HG03159 (cell line): ENCODE results near the gene RAMAC.
"Not testable (repeated sequence)": the region's sequence is repeated elsewhere in the genome, so short reads cannot be mapped to it uniquely, and the experiment has no call there.

Experiments used
- ATAC-seq: cut with Tn5 transposase; IDR thresholded peaks from one replicate; pipeline ENCODE4 v1.9.1; 2021; ENCODE audit warnings: mild to moderate bottlenecking, moderate library complexity; ENCODE audit not compliant: unreplicated experiment

RAMAC gene

DNA sequence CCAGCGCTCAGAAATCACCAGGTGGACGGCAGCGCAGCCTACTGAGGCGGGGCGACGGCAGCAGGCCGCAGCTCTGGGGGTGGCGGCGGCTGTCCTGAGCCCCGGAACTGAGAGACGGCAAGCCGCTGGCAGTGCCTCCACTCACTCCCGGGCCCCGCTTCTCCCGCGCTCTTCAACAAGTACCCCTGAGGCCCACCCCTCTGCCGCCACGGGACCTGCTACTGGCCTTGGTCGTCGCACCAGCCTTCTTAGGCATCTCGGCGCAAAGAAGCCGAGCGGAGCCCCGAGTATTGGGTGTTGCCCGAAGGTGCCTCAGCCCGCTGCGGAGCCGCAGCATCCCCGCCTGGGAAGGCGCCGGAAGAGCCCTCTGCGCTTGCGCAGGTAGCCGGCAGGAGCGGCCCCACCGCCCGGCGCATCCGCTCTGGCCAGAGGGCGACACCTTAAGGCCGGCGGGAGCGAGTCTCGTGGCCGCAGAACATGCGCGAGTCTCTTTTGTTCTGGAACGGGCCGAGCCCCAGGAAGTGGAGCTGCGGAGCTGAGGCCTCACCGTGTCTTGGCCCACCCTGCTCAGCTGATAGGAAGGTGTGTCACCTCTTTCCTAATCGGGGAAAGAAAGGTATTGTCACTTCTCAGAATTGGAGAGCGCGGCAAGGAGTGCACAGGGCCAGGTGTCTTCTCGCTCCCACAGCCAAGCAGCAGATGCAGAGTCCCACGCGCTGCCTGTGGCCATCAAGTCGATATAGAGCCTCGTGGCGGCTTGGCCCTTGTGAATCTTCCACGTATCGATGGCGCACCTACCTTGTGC is 25.5 kb downstream of the RAMAC start, which contains the start of gene C15orf40:
TSS of gene C15orf40 (minus strand) at position 369 of the 805 bp plus-strand sequence. CDS start at position 337, 32 bp downstream.
- ATAC-seq: peak; percentile 87

DNA sequence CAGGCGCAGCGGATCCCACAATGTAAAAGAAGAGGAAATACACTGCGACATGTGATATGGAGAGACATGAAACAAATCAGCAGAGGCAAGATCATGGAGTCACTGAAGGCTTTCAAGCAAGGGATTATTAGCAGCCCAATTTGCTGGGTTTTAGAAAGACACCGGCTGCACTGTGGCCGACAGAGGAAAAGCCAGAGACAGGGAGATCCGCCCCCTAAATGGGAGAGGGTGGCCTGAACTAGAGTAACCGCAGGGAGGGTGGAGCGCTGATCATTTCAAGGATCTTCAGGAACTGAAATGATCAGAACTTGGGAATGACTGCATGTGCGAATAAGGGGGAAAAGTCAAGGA is 26.0 kb downstream of the RAMAC start:
- ATAC-seq: no peak

GRCh38 chr15:83012636-83013035 is 26.6 kb downstream of the RAMAC start:
- ATAC-seq: no peak

DNA sequence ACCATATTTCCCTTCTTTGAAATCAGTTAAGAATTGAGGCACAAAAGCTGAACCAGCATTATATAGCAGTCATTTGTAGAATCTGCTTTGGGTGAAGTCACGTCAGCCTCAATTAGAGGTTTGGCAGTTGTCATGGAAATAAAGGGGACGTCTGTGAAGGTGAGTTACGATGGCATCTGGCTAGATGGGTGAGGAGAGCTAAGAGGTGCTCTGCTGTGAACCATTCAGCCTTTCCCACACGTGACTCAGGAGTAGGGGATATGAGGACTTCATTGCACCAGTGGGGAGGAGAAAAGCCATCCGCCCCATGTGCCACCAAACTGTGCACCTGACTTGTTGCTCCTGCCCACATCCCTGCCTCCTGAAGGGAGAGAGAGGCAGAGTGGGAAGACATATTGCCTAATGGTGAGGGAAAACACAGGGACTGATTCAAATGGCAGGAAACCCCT is 28.2 kb downstream of the RAMAC start:
- ATAC-seq: no peak

GRCh38 chr15:83015361-83015760 is 29.4 kb downstream of the RAMAC start:
- ATAC-seq: no peak

- no peak for ATAC-seq
Measured at GRCh38 chr15:83016906-83017305, 30.9 kb downstream of the RAMAC start.

GRCh38 chr15:83018436-83018835 is 32.4 kb downstream of the RAMAC start:
- no peak for ATAC-seq

GRCh38 chr15:83030021-83030420 is 44.0 kb downstream of the RAMAC start:
- no peak for ATAC-seq

DNA sequence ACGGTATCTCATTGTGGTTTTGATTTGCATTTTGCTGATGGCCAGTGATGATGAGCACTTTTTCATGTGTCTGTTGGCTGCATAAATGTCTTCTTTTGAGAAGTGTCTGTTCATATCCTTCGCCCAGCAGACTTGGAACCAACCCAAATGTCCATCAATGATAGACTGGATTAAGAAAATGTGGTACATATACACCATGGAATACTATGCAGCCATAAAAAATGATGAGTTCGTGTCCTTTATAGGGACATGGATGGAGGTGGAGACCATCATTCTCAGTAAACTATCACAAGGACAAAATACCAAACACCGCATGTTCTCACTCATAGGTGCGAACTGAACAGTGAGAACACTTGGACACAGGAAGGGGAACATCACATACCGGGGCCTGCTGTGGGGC is 45.2 kb downstream of the RAMAC start:
- not testable (repeated sequence) for ATAC-seq

GRCh38 chr15:83036253-83036652 is 50.2 kb downstream of the RAMAC start:
- ATAC-seq: no peak

- no peak for ATAC-seq
Measured at GRCh38 chr15:83039206-83039605, 53.2 kb downstream of the RAMAC start.
